DOHH2 (cell line): ENCODE measurements around the gene C20orf173.

ENCODE experiments used
- EZH2phosphoT487 ChIP-seq: fragments of 200-600 bp; sonication (generic); IDR thresholded peaks from 2 replicates; pipeline ENCODE4 v1.6.1; 2017; ENCODE audit warnings: borderline replicate concordance, mild to moderate bottlenecking, antibody characterized with exemption, low read length, moderate library complexity, mixed read lengths
- TF ChIP-seq, protein P1 (sequence below): fragments of 200-600 bp; sonication (generic); IDR thresholded peaks from one replicate; pipeline ENCODE4 v1.5.1; 2014; ENCODE audit warnings: antibody characterized with exemption, mild to moderate bottlenecking, low read depth, low read length; ENCODE audit not compliant: poor library complexity, severe bottlenecking

DNA sequence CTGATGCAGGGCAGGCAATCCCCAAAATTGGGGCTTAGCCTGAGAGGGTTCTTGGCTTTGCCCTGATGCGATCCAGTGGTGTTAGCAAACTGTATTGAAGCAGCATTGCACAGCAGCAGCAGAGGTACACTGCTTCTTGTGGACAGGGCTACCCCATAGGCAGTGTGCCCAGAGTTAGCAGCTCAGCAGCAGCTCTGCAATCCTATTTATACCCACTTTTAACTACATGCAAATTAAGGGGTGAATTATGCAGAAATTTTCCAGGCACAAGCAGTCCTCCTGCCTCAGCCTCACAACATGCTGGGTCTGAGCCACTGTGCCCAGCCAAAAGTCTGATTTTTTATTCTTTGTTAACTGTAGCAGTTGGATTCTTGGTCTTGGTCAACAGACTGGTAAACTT lies 3.8 kb downstream of the C20orf173 start:
- TF ChIP-seq, protein P1, sequence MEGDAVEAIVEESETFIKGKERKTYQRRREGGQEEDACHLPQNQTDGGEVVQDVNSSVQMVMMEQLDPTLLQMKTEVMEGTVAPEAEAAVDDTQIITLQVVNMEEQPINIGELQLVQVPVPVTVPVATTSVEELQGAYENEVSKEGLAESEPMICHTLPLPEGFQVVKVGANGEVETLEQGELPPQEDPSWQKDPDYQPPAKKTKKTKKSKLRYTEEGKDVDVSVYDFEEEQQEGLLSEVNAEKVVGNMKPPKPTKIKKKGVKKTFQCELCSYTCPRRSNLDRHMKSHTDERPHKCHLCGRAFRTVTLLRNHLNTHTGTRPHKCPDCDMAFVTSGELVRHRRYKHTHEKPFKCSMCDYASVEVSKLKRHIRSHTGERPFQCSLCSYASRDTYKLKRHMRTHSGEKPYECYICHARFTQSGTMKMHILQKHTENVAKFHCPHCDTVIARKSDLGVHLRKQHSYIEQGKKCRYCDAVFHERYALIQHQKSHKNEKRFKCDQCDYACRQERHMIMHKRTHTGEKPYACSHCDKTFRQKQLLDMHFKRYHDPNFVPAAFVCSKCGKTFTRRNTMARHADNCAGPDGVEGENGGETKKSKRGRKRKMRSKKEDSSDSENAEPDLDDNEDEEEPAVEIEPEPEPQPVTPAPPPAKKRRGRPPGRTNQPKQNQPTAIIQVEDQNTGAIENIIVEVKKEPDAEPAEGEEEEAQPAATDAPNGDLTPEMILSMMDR, result no peak
- no peak for TF ChIP-seq EZH2phosphoT487
